Neural progenitor cell (in vitro differentiated cells): ENCODE data around the gene CCDC63.

Experiments
- CTCF ChIP-seq: fragments of 200-600 bp; sonication (generic); IDR thresholded peaks from 2 replicates; pipeline ENCODE4 v1.5.1; 2017; ENCODE audit warnings: antibody characterized with exemption, mild to moderate bottlenecking
- EZH2 ChIP-seq: fragments of 200-600 bp; sonication (generic); IDR thresholded peaks from 2 replicates; pipeline ENCODE4 v1.6.1; 2017; ENCODE audit warnings: antibody characterized with exemption, mild to moderate bottlenecking, moderate library complexity

DNA sequence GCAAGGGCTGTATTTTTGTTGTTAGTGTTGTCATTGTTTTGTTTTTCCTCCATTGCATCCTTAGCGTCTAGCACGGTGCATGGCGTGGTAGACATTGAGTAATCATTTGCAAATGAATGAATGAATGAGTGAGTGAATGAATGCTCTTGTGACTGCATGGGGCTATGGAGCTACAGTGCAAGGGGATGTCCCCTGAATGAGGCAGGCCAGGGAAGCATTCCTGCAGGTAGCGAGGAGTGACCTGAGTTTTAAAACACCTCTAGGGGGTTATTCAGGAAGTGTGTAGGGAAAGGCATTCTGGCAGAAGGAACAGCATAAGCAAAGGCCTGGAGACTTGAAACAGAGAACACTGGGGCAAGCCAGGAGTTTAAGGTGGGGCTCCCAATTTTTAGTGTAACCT lies 56.7 kb downstream of the CCDC63 start:
- TF ChIP-seq CTCF: no peak
- TF ChIP-seq EZH2: no peak
